PC-3 (cell line): ENCODE measurements around the gene FDXR. TPM values are rescaled to one million over a fixed set of nuclear protein-coding genes. Genes with fewer than 3 reads are reported as not detected.

ENCODE experiments used
- ATAC-seq: fragments of 200-7000 bp; cut with Tn5 transposase; 2 replicates; pipeline ENCODE4 v1.9.1; 2020; ENCODE audit warnings: mild to moderate bottlenecking, moderate library complexity
- BruUV-seq: library from RNA; stranded (reverse); fragments of 400-500 nt; replicated peaks from 2 replicates; lab custom pipeline; 2021; lab: Mats Ljungman, UMichigan
- CTCF ChIA-PET: fragments of 300-600 bp; sonication (Branson Sonifier 250); formaldehyde crosslinking; loops from one replicate; lab custom pipeline; 2022; ENCODE audit warnings: antibody characterized with exemption; lab: Charles Lee
- POLR2A ChIA-PET: fragments of 300-600 bp; sonication (Branson Sonifier 250); formaldehyde crosslinking; loops from one replicate; lab custom pipeline; 2022; ENCODE audit warnings: antibody characterized with exemption; ENCODE audit not compliant: unreplicated experiment; lab: Charles Lee
- DNase-seq: peaks from one replicate; pipeline ENCODE4 v3.0.0-alpha.2; 2015
- H2AFZ ChIP-seq: fragments of 300-600 bp; sonication (generic); 2 replicates; pipeline ENCODE4 v1.6.0; 2016; ENCODE audit warnings: antibody characterized with exemption, low read length
- H3F3A ChIP-seq: fragments of 300-600 bp; sonication (generic); one replicate; pipeline ENCODE4 v1.6.0; 2017; ENCODE audit warnings: antibody characterized with exemption, low read length, control low read depth, mild to moderate bottlenecking; ENCODE audit not compliant: unreplicated experiment
- H3K27ac ChIP-seq: fragments of 300-600 bp; sonication (generic); 2 replicates; pipeline ENCODE4 v1.5.1; 2016; ENCODE audit warnings: mild to moderate bottlenecking, low read length
- H3K27me3 ChIP-seq: fragments of 300-600 bp; sonication (generic); 2 replicates; pipeline ENCODE4 v1.6.1; 2016; ENCODE audit warnings: low read length, mixed read lengths
- H3K36me3 ChIP-seq: fragments of 300-600 bp; sonication (generic); 2 replicates; pipeline ENCODE4 v1.6.1; 2016; ENCODE audit warnings: low read depth, mixed run types, low read length, mixed read lengths
- H3K4me1 ChIP-seq: fragments of 300-600 bp; sonication (generic); 2 replicates; pipeline ENCODE4 v1.5.1; 2016; ENCODE audit warnings: low read length; ENCODE audit not compliant: insufficient read depth
- H3K4me2 ChIP-seq: fragments of 300-600 bp; sonication (generic); 2 replicates; pipeline ENCODE4 v1.6.0; 2016; ENCODE audit warnings: low read length
- H3K4me3 ChIP-seq: fragments of 300-600 bp; sonication (generic); 2 replicates; pipeline ENCODE4 v1.5.1; 2016; ENCODE audit warnings: mild to moderate bottlenecking, low read length, mixed read lengths
- H3K79me2 ChIP-seq: fragments of 300-600 bp; sonication (generic); 2 replicates; pipeline ENCODE4 v1.6.1; 2017; ENCODE audit warnings: low read length, mixed read lengths
- H3K9ac ChIP-seq: fragments of 300-600 bp; sonication (generic); 2 replicates; pipeline ENCODE4 v1.6.0; 2016; ENCODE audit warnings: mild to moderate bottlenecking, low read length
- H3K9me2 ChIP-seq: fragments of 300-600 bp; sonication (generic); replicated peaks from 2 replicates; pipeline ENCODE4 v1.6.1; 2016; ENCODE audit warnings: mixed run types, low read length, mixed read lengths
- H3K9me3 ChIP-seq: fragments of 300-600 bp; sonication (generic); 2 replicates; pipeline ENCODE4 v1.6.1; 2016; ENCODE audit warnings: low read length, mixed read lengths
- H4K20me1 ChIP-seq: fragments of 300-600 bp; sonication (generic); 2 replicates; pipeline ENCODE4 v1.6.1; 2016; ENCODE audit warnings: low read length, mixed read lengths
- CTCF ChIP-seq: fragments of 300-600 bp; sonication (generic); conservative IDR thresholded peaks from 2 replicates; pipeline ENCODE4 v1.5.1; 2017; ENCODE audit warnings: antibody characterized with exemption, low read depth, mild to moderate bottlenecking, low read length
- EZH2 ChIP-seq: fragments of 300-600 bp; sonication (generic); IDR thresholded peaks from one replicate; pipeline ENCODE4 v1.6.1; 2017; ENCODE audit warnings: antibody characterized with exemption, mild to moderate bottlenecking, low read length; ENCODE audit not compliant: unreplicated experiment
- EZH2phosphoT487 ChIP-seq: fragments of 300-600 bp; sonication (generic); IDR thresholded peaks from 2 replicates; pipeline ENCODE4 v1.6.1; 2018; ENCODE audit warnings: mild to moderate bottlenecking, antibody characterized with exemption, low read length, borderline replicate concordance
- intact Hi-C: fragments of 100-400 bp; cut with micrococcal nuclease; formaldehyde crosslinking; loops from 2 replicates; pipeline ENCODE4 v1.9.0; 2023
- total RNA-seq: library from RNA; depleted of rRNA; stranded (reverse); fragments of >200 nt; gene quantifications from 2 replicates; pipeline ENCODE4 v1.2.3, GENCODE V29; 2014

The FDXR gene
- total RNA-seq, 1 experiment from 2014 or later: 28.1 TPM

- no peak for DNase-seq
- H2AFZ ChIP-seq: no peak overlapping the region
- no peak overlapping the region for H3K27ac ChIP-seq
- H3K9me2 ChIP-seq: no peaks in the 10 kb centered on the region
- H3F3A ChIP-seq: no peaks in the 10 kb centered on the region
- no peak overlapping the region for H3K9ac ChIP-seq
- no TSS peak for BruUV-seq
- H3K27me3 ChIP-seq: no peaks in the 10 kb centered on the region
- ChIA-PET POLR2A (no interaction called here), CTCF (interaction anchor here (0.5 kb wide), 1 partner anchor 184 kb away, joined by 7 read pairs; no protein-coding TSS in a partner anchor)
- no peak for ATAC-seq
- no peaks in the 10 kb centered on the region for H3K4me1 ChIP-seq
- no peak overlapping the region for H3K4me3 ChIP-seq
- H3K79me2 ChIP-seq: no peaks in the 10 kb centered on the region
- TF ChIP-seq CTCF (no peak), EZH2 (no peak), EZH2phosphoT487 (no peak)
- H4K20me1 ChIP-seq: no peaks in the 10 kb centered on the region
- H3K4me2 ChIP-seq: no peak overlapping the region
- no peaks in the 10 kb centered on the region for H3K9me3 ChIP-seq
- no peaks in the 10 kb centered on the region for H3K36me3 ChIP-seq
- intact Hi-C loops: no loop called here
These were observed 41.2 kb downstream of the FDXR start for GRCh38 chr17:74831444-74832146.

GRCh38 chr17:74830861-74831260 lies 41.9 kb downstream of the FDXR start:
- TF ChIP-seq EZH2: no peak
- intact Hi-C loops: no loop called here
- H3K9ac ChIP-seq: no peak overlapping the region
- H3K4me2 ChIP-seq: no peak overlapping the region
- H3K9me2 ChIP-seq: no peaks in the 10 kb centered on the region
- no peaks in the 10 kb centered on the region for H3K9me3 ChIP-seq
- H3K27ac ChIP-seq: no peak overlapping the region
- no peaks in the 10 kb centered on the region for H3K4me1 ChIP-seq
- no TSS peak for BruUV-seq
- no peaks in the 10 kb centered on the region for H3K79me2 ChIP-seq
- H4K20me1 ChIP-seq: no peaks in the 10 kb centered on the region
- CTCF ChIA-PET: no interaction called here
- H3K27me3 ChIP-seq: no peaks in the 10 kb centered on the region
- H3F3A ChIP-seq: no peaks in the 10 kb centered on the region
- H3K4me3 ChIP-seq: no peak overlapping the region
- DNase-seq: no peak
- POLR2A ChIA-PET: no interaction called here
- no peaks in the 10 kb centered on the region for H3K36me3 ChIP-seq
- H2AFZ ChIP-seq: no peak overlapping the region
- ATAC-seq: no peak

- TF ChIP-seq EZH2phosphoT487 (no peak), EZH2 (no peak), CTCF (no peak)
- H3F3A ChIP-seq: no peaks in the 10 kb centered on the region
- no peaks in the 10 kb centered on the region for H3K4me1 ChIP-seq
- no peak overlapping the region for H3K9ac ChIP-seq
- no peaks in the 10 kb centered on the region for H3K36me3 ChIP-seq
- H3K9me2 ChIP-seq: no peaks in the 10 kb centered on the region
- ATAC-seq (no peak), DNase-seq (no peak)
- no peaks in the 10 kb centered on the region for H4K20me1 ChIP-seq
- H3K9me3 ChIP-seq: no peaks in the 10 kb centered on the region
- intact Hi-C loops: no loop called here
- no peak overlapping the region for H3K4me3 ChIP-seq
- no peaks in the 10 kb centered on the region for H3K27me3 ChIP-seq
- ChIA-PET CTCF (no interaction called here), POLR2A (no interaction called here)
- H3K79me2 ChIP-seq: no peaks in the 10 kb centered on the region
- no peak overlapping the region for H2AFZ ChIP-seq
- BruUV-seq: no TSS peak
- no peak overlapping the region for H3K27ac ChIP-seq
- H3K4me2 ChIP-seq: no peak overlapping the region
These were observed 45.0 kb downstream of the FDXR start for GRCh38 chr17:74827800-74828199.
